Measurements from ENCODE around the gene SNRPA1. TPM values are rescaled to one million over a fixed set of nuclear protein-coding genes. Genes with fewer than 3 reads are reported as not detected.
A peak's percentile ranks its signal among the peaks of the same experiment; 100 is the strongest.
"Not testable (repeated sequence)": the region's sequence is repeated elsewhere in the genome, so short reads cannot be mapped to it uniquely, and the experiment has no call there.

Gene SNRPA1
- 12.7 and 23.2 TPM in 2 replicates for total RNA-seq

DNA sequence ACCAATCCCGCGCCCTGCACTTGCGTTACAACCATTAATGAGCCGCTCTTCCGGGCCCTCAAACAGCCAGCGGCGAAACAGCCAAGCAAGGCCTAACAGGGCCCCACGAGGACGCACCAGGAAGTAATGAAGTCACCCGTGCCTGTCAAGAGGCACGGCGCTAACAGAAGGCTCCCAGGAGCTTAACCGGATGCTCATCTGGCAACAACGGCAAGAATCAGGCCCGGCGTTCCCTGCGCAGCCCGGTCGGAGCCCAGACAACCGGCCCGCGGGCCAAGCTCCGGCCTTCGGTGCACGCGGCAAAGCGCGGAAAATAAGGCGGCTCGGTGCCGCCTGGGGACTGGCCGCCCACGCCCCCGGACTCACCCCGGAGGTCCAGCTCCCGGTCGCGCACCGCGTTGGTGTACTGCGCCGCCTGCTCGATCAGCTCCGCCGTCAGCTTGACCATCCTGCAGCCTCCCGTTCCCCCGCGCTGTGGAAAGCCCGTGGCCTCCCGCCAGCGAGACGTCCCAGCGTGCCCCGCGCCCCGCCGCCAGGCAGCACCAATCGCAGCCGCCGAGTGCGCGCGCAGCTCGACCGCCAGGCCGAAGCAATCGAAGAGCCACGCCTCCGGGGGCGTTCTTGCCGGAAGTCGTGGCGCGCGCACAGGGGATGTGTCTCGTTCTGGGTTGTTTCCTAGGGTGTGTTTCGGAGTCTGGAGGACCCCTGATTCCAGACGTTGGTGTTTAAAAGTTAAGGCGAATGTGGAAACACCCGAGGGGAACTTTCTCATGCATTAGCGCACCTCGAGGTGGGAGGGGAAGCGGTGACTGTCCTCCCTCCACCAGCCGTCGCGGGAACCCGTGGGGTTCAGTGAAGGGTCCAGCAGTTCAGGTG lies at the start of gene SNRPA1:
Gene SNRPA1 (minus strand): TSS at position 518 of the 876 bp plus-strand sequence. CDS start 70 bp downstream, at position 448.
- peak; percentile 81 for DNase-seq (ENCODE audit: low read depth)

- DNase-seq (ENCODE audit: low read depth): no peak
Observed at GRCh38 chr15:101342056-101342455, 47.0 kb upstream of the SNRPA1 start.

DNA sequence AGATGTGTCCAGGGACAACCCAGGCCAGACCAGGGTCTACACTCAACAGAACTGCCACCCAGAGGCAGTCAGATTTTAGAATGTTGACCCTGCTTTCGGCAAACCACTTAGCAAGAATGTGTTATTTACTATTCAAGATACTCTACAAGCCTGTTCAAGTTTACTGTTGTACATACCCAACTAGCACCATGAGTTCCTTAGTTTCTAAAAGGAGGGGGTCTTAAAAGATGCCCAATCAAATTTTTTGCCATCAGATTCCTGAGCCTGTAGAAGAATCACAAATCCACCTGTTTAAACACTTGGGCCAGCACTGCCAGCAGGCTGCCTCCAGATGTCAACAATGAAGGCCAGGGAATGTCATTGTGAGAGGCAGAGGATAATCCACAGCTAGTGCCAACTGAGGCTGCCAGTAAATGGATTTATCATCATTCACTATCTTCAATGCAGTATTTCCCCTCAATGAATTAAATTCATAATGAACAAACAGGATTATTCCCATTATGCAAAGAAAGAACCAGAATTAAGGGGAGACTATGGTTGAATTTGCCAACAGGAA lies 43.5 kb upstream of the SNRPA1 start:
- DNase-seq (ENCODE audit: low read depth): no peak

GRCh38 chr15:101337976-101338375 lies 42.9 kb upstream of the SNRPA1 start:
- no peak for DNase-seq (ENCODE audit: low read depth)

- DNase-seq (ENCODE audit: low read depth): not testable (repeated sequence)
Observed at GRCh38 chr15:101333907-101334789, 39.1 kb upstream of the SNRPA1 start.

DNA sequence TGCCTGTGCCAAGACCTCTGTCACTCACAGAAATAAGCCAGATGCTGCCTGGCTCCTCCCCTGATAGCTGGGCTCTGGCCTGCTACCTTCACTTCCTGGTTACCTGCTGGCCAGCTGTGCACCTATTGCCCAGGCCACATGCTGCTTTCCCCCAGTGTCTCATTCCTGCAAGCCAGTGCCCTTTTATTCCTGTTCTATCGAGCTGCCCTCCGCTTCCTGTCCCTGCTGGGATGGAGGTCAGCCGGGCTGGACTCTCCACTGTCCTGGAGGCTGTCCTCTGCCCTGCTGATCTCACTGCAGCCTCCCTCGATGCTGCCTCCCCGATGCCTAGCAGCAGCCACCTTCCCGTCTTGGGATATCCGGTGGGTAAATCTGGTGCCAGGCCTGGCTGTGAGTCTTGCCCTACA lies 37.0 kb upstream of the SNRPA1 start:
- no peak for DNase-seq (ENCODE audit: low read depth)

DNA sequence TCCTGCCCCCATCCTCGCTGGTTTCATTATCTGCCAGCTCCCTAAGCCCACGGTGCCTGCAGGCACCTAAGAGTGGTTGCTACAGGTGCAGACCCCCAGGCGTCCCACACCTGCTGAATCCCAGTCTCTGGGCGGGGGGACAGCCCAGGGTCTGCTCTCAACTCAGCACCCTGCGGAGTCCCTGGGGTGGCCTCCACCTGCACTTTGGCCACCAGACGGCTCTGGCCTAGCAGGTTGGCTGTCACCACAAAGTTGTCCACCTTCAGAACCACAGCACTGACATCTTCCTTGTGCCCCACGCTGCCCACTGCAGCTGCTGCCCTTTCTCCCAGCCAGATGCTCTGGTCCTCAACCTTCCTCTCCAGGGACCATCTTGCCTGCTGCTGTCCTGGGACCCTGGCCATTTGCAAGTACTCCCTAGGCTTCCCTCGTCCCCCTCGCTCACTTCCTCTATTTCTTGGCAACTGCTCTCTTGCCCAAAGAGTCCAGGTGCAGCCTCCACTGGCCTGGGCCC lies 34.9 kb upstream of the SNRPA1 start:
- DNase-seq (ENCODE audit: low read depth): no peak

DNA sequence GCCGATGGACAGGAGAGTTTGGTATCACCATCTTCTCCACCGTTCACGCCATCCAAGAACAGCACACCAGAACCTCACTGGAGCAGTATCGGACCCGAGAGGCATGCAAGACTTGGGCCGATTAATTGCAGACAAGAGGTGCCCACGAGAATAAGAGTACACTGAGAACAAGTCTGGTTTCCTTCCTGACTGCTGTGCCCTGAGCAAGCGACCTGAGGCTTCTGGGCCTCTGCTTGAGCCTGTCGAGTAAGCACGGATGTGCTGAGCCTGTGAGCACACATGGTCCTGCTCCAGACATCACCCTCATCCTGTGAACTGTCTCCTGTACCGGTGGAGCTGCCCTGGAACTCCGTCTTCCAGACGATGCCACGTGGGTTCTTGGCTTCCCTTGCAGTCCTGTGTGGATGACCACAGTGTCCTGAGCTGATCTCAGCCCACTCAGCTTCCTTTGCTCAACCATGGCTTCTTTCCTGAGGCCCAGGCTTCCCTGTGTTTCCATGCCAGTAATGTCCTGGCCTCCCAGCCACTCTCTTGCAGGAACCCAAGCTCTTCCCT lies 34.3 kb upstream of the SNRPA1 start:
- no peak for DNase-seq (ENCODE audit: low read depth)

DNA sequence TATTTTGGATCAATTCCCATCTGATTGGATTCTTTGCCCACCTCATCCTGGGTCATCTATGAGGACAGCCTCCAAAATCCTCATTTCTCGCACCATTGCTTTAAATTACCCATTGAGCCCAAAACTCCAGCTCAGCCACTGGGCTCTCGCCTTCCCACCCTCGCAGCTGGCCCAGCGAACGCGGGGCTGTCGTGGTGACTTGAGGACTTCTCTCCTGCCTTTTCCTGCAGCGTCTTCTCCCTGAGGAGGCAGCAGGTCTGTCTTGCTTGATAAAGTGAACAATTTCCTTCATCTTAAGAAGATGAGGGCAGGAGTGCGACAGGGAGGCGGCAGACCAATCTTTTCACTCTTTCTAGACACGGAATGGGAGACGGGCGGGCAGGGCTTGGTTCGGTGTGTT lies 33.0 kb upstream of the SNRPA1 start:
- no peak for DNase-seq (ENCODE audit: low read depth)

GRCh38 chr15:101327147-101327740 lies 32.2 kb upstream of the SNRPA1 start:
- no peak for DNase-seq (ENCODE audit: low read depth)

GRCh38 chr15:101326462-101327146 lies 31.6 kb upstream of the SNRPA1 start:
- no peak for DNase-seq (ENCODE audit: low read depth)

GRCh38 chr15:101326026-101326315 lies 30.9 kb upstream of the SNRPA1 start:
- no peak for DNase-seq (ENCODE audit: low read depth)

- DNase-seq (ENCODE audit: low read depth): no peak
Observed at GRCh38 chr15:101325263-101326025, 30.4 kb upstream of the SNRPA1 start.

GRCh38 chr15:101324524-101325177 lies 29.6 kb upstream of the SNRPA1 start:
- peak; percentile 10 for DNase-seq (ENCODE audit: low read depth)

DNA sequence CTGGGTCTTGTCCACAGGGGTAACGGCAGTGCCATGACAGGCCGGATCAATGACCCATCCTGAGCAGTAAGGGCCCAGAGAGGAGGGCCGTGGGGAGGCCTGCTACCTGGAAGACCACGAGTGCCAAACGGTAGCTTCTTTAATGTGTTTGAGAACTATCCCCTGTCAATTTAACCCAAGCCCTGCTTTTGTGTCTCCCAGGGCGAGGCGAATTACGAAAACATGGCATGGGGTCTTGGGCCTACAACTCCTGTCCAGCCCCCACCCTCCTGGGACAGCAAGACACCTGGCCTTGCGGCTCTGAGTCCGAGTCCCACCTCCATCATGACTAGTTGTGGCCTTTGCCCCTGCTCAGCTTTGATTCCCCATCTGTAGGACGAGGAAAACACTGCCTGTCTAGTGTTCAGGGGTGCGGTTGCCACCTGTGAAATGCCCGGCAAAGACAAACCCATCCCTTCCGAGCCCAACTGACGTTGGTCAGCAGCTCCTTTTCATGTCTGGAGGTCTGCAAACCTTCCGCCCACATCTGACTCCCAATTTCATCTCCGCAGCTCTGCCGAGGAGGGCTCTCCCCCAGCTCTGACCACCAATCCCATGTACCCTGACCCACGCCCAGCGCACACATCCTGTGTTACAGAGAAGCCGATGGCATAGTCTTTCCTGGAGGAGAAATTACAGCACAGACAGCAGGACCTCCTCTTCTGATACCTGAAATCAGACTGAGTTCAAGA lies 28.9 kb upstream of the SNRPA1 start:
- no peak for DNase-seq (ENCODE audit: low read depth)

DNA sequence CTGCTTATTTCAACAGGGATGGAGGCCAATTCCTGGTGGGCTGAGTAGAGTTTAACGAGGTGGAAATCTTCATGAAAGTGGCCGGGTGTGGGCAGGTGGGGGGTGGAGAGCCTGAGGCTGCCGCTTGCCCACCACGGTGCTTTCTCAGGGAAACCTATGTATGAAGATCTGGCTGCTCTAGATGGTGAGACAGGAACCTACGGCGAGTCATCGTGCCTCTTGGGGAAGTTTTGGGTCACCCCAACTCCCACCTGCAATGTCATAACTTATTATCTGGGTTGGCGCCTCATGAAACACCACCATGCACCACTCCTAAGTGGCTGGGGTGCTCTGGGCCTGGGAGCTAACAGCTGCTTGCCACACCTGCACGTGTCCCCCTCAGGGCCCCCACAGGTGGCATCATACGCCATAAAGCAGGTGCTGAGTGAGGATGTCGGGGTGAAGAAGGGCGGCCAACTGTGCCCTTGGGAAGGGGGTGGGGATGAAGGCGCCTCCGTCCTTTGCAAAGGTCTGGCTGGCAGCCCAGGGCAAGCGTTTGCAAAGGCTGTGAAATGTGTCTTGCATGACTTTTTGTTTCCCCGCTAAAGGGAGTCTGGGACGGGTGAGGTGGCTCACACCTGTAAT lies 27.9 kb upstream of the SNRPA1 start:
- DNase-seq (ENCODE audit: low read depth): no peak

GRCh38 chr15:101322016-101322695 lies 27.1 kb upstream of the SNRPA1 start:
- no peak for DNase-seq (ENCODE audit: low read depth)

DNA sequence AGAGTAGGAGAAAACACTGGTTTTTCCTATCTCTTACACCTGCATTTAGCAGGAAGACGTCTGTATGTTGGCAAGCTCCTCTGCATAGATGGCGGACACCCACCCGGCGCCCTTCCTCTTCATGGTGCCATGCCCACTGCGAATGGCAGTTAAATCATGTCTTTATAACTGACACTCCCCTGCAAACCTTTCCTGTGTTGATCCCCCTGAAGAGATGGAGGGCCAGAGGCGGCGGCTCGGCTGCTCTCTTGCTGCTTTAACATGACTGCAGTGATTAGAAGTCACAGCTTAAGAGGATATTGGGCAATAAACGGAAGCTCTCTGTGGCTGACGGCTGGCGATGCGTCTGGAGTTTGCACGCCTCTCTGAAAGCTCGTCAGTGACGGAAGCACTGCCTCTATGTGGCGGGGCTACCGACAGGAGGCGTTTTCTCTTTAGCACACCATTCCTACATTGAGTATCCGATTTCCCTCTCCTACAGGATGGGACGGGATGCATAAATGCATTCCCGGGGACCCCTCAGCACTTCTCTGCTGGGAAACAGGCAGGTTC lies 25.5 kb upstream of the SNRPA1 start:
- DNase-seq (ENCODE audit: low read depth): peak; percentile 62

All from renal cortical epithelial cell (primary cell).